ENCODE results near the gene CCDC17.

Gene CCDC17

DNA sequence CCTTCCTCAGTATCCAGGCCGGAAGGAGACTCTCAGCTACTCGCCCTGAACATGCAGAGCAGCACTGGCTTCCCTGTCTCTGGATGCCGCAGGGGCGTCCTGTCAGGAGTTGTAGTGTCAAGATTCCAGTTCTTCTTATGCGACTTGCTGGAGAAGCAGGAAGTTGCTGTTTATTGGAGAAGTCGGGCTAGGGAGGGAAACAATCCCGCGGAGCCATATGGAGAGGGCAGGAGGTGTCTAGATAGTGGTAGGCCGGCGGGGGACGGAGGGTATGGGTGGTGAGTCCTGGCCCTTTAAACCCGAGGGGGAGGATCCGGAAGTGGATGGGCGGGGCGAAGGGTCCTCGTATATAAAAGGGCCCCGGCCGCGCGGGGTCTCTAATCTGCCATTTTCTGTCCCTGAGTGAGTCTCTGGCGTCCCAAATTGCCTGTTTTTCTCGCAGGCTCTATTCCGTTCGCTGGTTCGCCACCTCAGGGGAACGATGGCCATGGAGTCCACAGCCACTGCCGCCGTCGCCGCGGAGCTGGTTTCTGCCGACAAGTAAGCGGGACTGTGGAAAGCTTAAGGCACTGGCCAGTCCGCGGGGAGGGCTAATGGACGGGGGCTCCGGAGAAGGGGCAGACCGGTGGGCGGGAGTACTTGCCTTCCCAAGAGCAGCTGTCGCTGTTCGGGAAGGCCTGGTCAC, 40.0 kb downstream of the CCDC17 start, which contains the start of gene NASP:
TSS of gene NASP (plus strand) at position 376 of the 685 bp plus-strand sequence. CDS start at position 482, 106 bp downstream.
- DNase-seq (ENCODE audit: low read depth in 1 of 2, low spot score in 1 of 2), result peak; percentile 87 to 94

DNA sequence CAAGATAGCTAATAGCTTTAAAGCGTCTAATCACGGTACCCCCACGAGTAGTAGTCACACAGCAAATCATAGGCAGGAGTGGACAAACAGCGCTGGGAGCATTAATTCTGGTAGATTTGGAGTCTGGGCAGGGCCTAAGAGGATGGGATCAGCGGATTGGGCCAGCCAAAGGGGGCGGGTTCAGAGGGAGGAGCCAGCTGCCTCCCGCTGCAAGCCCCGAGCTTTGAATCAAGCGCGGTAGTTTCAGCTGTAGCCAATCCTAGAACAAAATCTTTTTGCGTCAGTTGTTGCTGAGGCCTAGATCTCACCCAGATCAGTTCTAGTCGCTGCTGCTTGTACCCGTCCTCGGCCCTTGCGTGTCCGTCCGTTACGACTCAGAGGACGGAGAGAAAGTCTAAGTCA, 40.6 kb downstream of the CCDC17 start:
- peak; percentile 82 to 85 for DNase-seq (ENCODE audit: low read depth in 1 of 2, low spot score in 1 of 2)

DNA sequence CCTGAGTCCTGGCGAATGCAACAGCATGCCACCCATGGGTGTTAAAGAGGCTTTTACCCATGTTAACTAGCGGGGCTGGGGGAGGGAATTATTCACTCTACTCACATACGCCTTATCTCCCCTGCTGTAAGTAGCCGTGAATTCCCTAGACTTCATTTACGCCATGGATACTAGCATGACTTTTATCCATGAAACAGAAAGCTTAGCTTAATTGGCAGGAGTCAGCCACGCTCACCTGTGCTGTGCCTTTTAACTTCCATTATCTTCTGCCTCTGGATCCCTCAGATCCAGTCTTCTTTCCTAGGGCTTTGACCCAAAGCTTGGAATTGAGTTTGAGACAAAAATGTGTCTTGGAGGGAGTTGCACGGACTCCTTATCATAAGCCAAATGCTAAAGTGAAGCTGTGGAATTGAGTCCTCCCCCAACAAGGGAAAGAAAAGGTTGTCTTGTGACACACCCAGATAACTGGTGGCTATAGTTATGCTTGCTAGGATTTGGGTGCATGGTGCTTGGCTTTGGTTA, 49.7 kb downstream of the CCDC17 start:
- no peak for DNase-seq (ENCODE audit: low read depth in 1 of 2, low spot score in 1 of 2)

DNA sequence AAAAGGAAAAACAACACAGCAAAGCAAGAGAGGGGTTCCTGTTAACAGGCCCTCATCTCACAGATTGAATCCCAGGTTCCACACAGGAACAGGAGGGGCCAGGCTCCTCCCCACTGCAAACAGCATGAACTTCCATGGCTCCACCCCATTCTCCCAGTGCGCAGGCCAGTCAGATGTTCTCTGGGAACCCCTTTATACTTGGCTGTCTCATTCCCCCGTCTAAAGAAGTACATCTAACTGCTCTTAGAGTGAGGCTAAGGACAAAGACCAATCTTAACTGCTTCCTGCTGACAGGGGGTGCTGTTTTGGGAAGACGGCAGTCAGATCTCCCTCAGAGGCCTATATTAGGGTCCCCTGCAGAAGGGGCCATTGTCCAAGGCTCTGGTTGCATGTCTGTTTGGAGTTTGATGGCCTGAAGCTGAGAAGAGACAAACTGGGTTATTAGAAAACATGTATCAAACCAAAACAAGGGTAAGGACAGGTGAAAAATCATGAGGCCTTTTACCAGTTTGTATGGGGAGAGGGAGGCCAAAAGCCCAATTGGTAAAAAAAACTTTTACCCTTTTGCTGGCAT, 50.5 kb downstream of the CCDC17 start:
- DNase-seq (ENCODE audit: low read depth in 1 of 2, low spot score in 1 of 2), result no peak

DNA sequence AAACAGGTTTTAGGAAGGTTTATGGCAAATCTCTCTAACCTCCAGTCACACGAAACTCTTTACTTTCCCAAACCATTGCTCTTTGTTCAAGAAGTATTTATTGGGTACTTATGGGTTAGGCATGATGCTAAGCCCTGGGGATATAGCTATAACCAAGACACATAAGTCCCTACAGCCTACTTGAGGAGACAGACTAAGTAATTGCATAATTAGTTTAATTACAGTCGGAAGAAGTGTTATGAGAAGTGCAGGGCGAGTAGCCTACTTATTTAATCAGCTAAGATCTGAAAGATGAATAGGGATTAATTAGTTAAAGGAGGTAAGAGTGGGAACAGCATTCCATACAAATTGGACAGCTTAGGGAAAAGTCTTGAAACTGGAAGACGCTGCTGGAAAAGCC, 53.2 kb downstream of the CCDC17 start:
- DNase-seq (ENCODE audit: low read depth in 1 of 2, low spot score in 1 of 2), result no peak
